Colonic mucosa (tissue), 4 donors: ENCODE results near the gene TPI1. TPM values are rescaled to one million over a fixed set of nuclear protein-coding genes. Genes with fewer than 3 reads are reported as not detected.

Source experiments
- DNase-seq: peaks from one replicate; pipeline ENCODE4 v3.0.0-alpha.2; 2020
- H3K27ac ChIP-seq: fragments of 200-600 bp; one replicate; pipeline ENCODE4 v1.8.0; 2021
- H3K27me3 ChIP-seq: fragments of 200-600 bp; one replicate; pipeline ENCODE4 v1.8.0; 2021
- H3K36me3 ChIP-seq: fragments of 200-600 bp; one replicate; pipeline ENCODE4 v1.8.0; 2021
- H3K4me1 ChIP-seq: fragments of 200-600 bp; one replicate; pipeline ENCODE4 v1.8.0; 2021; ENCODE audit warnings: mild to moderate bottlenecking
- H3K4me3 ChIP-seq: fragments of 200-600 bp; one replicate; pipeline ENCODE4 v1.8.0; 2021
- H3K9ac ChIP-seq, 2 donors: one replicate each; pipeline ENCODE4 v1.7.0; 2013; ENCODE audit warnings: control low read depth in 2 of 2, low read depth in 2 of 2, low read length in 2 of 2
- H3K9me3 ChIP-seq: fragments of 200-600 bp; one replicate; pipeline ENCODE4 v1.8.0; 2021
- intact Hi-C: fragments of 100-400 bp; cut with DNase I; formaldehyde crosslinking; loops from one replicate; pipeline ENCODE4 v1.14.1; 2022
- total RNA-seq, 2 donors: library from RNA; stranded (reverse); fragmentation: NEBNext Ultra II Directional in 1 of 2; extraction: Animal tissue kit (Norgen Biotek cat#: 25700) in 1 of 2; gene quantifications; one replicate each; pipeline ENCODE4 v1.2.1, GENCODE V29; 2021
- TF ChIP-seq, protein P1 (sequence below): fragments of 200-600 bp; IDR thresholded peaks from one replicate; pipeline ENCODE4 v1.8.0; 2022; ENCODE audit warnings: antibody characterized with exemption, mild to moderate bottlenecking
- donor health status: healthy.
- donor health status: DM: no; HTN: no; CAD: no.
- donor health status: DM: no; HTN: no; CAD: no.

Gene TPI1
- total RNA-seq, 2 donors from 2014 or later: 1,097 to 1,106 TPM

DNA sequence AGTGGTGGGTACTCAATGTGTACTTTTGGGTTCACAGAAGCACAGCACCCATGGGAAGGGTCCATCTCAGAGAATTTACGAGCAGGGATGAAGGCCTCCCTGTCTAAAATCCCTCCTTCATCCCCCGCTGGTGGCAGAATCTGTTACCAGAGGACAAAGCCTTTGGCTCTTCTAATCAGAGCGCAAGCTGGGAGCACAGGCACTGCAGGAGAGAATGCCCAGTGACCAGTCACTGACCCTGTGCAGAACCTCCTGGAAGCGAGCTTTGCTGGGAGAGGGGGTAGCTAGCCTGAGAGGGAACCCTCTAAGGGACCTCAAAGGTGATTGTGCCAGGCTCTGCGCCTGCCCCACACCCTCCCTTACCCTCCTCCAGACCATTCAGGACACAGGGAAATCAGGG lies 47.2 kb upstream of the TPI1 start:
- no peak for DNase-seq
- Histone ChIP-seq H3K9me3 (no peaks in the 10 kb centered on the region), H3K36me3 (no peaks in the 10 kb centered on the region), H3K27me3 (peaks cover 16% of the 10 kb centered on the region), H3K4me1 (no peaks in the 10 kb centered on the region), H3K4me3 (no peak overlapping the region), H3K9ac (no peak overlapping the region), H3K27ac (no peak overlapping the region)
- intact Hi-C loops: loop anchor here (5.0 kb wide), 1 partner anchor 83 kb away; no protein-coding TSS in a partner anchor
- TF ChIP-seq, protein P1, sequence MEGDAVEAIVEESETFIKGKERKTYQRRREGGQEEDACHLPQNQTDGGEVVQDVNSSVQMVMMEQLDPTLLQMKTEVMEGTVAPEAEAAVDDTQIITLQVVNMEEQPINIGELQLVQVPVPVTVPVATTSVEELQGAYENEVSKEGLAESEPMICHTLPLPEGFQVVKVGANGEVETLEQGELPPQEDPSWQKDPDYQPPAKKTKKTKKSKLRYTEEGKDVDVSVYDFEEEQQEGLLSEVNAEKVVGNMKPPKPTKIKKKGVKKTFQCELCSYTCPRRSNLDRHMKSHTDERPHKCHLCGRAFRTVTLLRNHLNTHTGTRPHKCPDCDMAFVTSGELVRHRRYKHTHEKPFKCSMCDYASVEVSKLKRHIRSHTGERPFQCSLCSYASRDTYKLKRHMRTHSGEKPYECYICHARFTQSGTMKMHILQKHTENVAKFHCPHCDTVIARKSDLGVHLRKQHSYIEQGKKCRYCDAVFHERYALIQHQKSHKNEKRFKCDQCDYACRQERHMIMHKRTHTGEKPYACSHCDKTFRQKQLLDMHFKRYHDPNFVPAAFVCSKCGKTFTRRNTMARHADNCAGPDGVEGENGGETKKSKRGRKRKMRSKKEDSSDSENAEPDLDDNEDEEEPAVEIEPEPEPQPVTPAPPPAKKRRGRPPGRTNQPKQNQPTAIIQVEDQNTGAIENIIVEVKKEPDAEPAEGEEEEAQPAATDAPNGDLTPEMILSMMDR: no peak

DNA sequence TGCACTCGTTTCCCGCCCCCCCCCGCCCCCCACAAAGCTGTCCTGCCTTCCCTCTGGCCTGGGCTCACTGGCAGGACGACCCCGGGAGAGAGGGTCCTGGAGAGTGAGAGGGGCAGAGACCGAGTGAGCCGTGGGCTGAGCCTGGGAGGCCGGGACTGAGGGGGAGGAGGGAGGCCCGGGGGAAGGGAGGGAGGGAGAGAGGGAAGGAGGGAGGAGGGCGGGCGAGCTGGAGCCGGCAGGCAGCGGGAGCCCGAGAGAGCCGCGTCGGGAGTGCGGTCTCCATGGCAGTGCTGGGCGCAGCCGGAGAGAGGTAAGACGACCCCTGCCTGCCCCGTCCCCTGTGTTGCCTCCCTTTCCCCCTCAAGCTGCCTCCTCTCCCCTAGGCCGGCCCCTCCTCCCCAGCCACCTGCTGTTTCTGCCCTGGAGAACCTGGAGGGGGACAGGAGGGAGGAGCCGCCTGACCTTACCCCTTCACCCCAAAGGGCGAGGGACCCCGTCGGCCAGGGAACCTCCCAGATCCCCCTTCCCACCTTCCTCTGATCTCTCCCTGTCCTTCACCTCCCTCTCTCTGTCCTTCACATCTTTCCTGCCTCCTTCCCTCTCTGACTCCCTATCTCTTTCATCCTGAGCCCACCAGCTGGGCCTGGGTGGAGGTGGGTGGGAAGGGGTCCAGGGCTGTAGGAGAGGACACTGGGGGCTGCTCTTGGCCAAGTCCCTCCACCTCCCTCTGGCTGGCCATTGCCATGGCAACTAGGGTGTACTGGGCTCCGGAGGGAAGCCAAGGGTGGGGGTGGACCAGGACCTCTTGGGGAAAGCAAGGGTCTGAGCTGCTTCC lies 45.5 kb upstream of the TPI1 start, which contains the start of gene GPR162:
TSS of gene GPR162 (plus strand) at position 231 of the 835 bp plus-strand sequence. CDS start 2,078 bp downstream, outside the sequence.
- DNase-seq: no peak
- TF ChIP-seq, protein P1: no peak
- no peaks in the 10 kb centered on the region for H3K4me1 ChIP-seq
- peak within 1 kb of the TSS; percentile 24 for H3K4me3 ChIP-seq
- peaks cover 16% of the 10 kb centered on the region for H3K27me3 ChIP-seq
- peak within 1 kb of the TSS in 1 of 2 donors; percentile 47 for H3K9ac ChIP-seq
- no peaks in the 10 kb centered on the region for H3K36me3 ChIP-seq
- intact Hi-C loops: loop anchor here (5.0 kb wide), 1 partner anchor 85 kb away; no protein-coding TSS in a partner anchor
- no peaks in the 10 kb centered on the region for H3K9me3 ChIP-seq
- no peak within 1 kb of the TSS for H3K27ac ChIP-seq

DNA sequence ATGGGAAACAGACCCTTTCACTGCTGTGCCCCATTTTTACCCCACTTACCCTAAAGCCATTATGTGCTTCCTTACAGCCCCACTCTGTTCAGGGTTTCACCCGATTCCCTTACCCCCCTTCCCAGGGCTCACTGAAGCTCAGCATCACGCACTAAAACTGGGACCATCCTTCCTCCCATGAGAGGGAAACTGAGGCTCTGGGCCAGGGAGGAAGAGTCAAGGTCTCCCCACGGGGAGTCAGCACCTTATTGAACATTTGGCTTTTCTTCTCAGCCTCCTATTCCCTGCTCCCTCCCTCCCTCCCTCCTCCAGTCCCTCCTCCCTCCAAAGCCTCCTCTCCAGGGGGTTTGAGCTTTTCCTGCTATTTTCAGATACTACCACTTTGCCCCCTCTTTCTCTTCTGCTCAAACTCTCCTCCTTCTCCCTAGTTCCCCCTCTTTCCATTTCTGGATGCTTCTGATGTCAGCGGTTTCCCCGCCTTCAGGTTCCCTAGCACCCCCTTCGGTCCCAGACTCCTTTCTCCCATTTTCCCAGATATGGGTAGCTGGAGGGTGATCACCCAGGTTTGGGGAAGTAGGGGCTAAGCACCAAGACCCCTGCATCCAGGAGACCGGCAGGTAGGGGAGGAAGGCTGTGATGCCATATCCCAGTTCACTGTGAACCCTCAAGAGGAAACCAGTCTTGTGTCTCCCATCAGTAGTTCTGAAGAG lies 44.8 kb upstream of the TPI1 start:
- H3K27me3 ChIP-seq: peaks cover 16% of the 10 kb centered on the region
- no peak overlapping the region for H3K27ac ChIP-seq
- TF ChIP-seq, protein P1: no peak
- H3K9ac ChIP-seq: no peak overlapping the region
- no peak for DNase-seq
- no peaks in the 10 kb centered on the region for H3K4me1 ChIP-seq
- intact Hi-C loops: loop anchor here (5.0 kb wide), 1 partner anchor 85 kb away; no protein-coding TSS in a partner anchor
- H3K4me3 ChIP-seq: no peak overlapping the region
- no peaks in the 10 kb centered on the region for H3K36me3 ChIP-seq
- H3K9me3 ChIP-seq: no peaks in the 10 kb centered on the region

DNA sequence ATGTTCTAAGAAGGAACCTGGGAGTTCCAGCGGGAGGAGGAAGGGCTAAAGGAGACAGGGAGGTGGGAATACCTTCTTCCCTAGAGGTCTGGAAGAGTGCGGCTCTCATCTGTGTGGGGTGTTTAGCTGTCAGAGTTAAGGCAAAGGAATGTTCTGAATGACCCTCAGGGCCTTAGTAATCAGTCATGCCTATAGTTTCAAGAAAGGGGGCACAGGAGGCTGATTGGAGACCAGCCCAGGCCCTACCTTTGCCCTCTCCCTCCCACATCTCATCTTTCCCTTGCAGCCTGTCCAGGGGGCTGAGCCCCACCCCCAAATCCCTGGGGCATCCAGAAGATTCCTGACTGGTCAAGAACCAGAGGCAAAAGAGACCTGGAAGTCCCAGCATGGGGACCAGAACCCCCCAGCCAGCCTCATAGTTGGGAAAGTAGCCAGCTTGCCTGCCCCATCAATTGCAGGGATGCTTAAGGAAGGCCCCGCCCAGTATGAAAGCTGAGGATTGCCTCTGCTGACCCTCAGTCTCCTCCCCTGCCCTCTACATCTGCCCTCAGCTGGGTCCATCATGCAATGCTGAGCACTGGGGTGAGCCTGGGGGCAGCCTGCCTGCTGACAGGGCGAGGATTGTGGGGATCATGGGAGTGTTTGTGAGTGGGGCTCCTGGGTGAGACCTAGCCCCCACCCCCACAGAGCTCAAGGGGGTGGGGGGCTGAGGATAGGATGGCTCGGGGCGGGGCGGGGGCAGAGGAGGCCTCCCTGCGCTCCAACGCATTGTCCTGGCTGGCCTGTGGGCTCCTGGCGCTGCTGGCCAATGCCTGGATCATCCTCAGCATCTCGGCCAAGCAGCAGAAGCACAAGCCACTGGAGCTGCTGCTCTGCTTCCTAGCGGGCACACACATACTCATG lies 43.9 kb upstream of the TPI1 start:
- no peaks in the 10 kb centered on the region for H3K36me3 ChIP-seq
- no peak overlapping the region for H3K27ac ChIP-seq
- intact Hi-C loops: loop anchor here (5.0 kb wide), 1 partner anchor 86 kb away; no protein-coding TSS in a partner anchor
- TF ChIP-seq, protein P1: no peak
- H3K4me3 ChIP-seq: no peak overlapping the region
- no peaks in the 10 kb centered on the region for H3K9me3 ChIP-seq
- no peak for DNase-seq
- H3K9ac ChIP-seq: no peak overlapping the region
- H3K27me3 ChIP-seq: peaks cover 16% of the 10 kb centered on the region
- no peaks in the 10 kb centered on the region for H3K4me1 ChIP-seq
